Stimulated activated CD8-positive, alpha-beta memory T cell treated with anti-CD3 and anti-CD28 coated beads, Interleukin-7, amount 100 ng/mL, for 48 hours (primary cell): ENCODE measurements around the gene CFAP221.

ENCODE experiments used
- DNase-seq, 2 donors: peaks; one replicate each; pipeline ENCODE4 v3.0.0-alpha.2; 2020; ENCODE audit warnings: low read depth in 1 of 2; ENCODE audit errors: extremely low read depth in 1 of 2

Gene CFAP221

GRCh38 chr2:119678021-119678656, 133.9 kb downstream of the CFAP221 start:
- DNase-seq: no peak

GRCh38 chr2:119679526-119679837, 135.2 kb downstream of the CFAP221 start:
- DNase-seq: no peak

- no peak for DNase-seq
Measured at GRCh38 chr2:119679846-119680245, 135.6 kb downstream of the CFAP221 start.

DNA sequence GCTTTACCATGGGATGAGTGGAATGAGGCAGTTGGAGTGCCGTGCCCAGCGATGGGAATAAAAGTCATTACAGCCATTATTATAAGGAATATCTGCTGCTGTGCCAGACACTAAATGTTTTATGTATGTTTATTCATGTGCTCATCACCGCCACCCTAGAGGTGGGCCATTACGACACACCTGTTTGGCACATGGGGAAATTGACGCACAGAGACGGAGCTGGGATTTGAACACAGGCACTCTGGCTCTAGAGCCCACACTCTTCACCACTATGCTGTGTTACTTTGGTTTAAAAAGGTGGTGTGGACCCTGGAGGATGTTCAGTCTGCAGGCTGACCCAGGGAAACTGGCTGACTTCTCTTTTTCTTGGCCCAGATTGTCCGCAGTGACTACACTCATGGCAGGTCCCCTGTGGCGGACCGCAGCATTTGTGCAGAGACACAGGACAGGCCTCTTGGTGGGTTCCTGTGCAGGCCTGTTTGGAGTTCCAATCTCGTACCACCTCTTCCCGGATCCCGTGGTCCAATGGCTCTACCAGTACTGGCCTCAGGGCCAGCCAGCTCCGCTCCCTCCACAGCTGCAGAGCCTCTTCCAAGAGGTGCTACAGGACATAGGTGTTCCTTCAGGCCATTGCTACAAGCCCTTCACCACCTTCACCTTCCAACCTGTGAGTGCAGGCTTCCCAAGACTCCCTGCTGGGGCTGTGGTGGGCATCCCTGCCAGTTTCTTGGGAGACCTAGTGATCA, 136.4 kb downstream of the CFAP221 start:
- DNase-seq: no peak

DNA sequence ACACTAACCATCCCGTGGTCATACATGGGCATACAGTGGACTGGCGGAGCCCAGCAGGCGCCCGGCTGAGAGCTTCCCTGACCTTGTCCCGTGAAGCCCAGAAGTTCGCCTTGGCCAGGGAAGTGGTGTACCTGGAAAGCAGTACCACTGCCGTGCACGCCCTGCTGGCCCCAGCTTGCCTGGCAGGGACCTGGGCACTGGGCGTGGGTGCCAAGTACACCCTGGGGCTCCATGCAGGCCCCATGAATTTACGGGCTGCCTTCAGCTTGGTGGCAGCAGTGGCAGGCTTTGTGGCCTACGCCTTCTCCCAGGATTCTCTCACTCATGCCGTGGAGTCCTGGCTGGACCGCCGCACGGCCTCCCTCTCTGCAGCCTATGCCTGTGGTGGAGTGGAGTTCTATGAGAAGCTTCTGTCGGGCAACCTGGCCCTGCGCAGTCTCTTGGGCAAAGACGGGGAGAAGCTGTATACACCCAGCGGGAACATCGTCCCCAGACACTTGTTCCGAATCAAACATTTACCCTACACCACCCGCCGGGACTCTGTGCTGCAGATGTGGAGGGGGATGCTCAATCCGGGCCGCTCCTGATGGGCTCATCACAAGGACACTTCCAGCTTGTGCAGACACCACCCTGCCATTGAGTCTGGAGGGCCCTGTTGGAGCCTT, 137.1 kb downstream of the CFAP221 start:
- DNase-seq: no peak

DNA sequence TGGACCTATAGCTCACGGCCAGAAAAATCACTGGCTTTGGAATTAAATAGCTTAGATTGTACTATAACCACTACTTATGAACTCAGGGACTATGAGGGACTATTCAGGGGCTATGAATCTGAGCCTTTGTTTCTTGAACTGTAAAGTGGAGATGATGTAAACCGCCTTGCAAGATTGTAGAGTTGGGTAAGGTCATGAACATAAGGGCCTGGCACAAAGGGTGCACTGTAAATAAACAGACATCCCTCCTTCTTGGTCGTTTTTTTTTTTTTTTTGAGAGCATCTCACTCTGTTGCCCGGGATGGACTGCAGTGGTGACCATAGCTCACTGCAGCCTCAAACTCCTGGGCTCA, 137.6 kb downstream of the CFAP221 start:
- DNase-seq: no peak

- DNase-seq: no peak
Measured at GRCh38 chr2:119682578-119682977, 138.3 kb downstream of the CFAP221 start.

DNA sequence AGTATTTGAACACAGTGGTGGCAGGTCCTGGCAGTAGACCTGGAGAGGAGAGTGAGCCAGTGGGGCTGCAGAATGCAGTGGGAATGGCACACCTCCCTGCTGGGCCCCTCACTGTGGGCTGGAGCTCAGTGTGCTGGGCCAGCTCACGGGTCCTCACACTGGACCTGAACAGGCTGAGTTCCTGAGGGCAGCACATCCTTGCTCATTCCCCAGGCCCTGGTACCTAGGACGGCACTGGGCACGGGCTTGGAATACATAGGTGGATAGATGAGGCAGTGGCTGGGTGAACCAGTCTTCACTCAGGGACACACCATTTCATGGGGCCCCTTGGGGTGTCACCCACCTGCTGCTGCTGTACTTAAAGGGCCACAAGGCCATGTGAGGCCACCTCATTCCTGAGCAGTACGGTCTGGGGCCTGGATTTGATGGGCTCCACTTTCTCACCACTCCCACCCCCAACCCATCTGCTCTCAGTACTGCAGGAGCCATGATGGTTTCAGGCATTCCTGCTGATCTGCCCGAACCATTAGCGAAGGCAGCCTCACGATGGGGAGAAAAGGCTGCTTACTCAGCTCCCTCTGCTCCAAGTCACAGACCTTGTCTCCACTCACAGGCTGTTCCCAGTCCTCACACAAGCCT, 138.9 kb downstream of the CFAP221 start:
- no peak for DNase-seq

DNA sequence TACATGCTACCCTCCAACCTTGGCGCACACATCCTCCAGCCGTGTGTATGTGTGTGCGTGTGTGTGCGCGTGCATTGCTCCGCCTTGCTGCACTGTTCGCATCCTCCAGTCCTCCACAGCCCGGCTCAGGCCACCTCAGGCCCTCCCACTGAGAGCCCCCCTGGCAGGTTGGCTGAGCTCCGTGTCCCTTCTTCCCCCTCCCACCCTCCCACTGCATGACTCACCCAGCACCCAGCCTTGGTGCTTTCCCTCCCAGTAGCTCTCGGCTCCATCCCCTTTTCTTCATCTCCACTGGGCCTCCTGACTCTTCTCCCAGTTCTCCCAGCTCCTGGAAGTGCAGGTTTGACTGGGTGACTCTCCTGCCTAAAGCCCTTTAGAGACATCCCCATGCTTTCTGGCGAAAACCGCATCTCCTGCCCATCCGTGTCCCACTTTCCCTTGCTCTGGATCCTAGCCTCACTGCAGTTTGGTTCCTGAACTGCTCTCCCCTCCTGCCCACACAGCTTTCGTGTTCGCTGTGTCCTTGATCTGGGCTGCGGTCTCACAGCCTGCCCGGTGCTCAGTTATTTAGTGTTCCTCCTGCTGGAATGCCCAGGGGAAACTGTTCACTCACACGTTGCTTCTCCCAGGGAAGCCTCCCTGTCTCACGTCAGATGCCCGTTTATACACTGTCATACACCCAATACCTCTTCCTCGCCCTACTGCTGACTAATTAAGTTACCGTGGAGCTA, 139.6 kb downstream of the CFAP221 start:
- no peak for DNase-seq

DNA sequence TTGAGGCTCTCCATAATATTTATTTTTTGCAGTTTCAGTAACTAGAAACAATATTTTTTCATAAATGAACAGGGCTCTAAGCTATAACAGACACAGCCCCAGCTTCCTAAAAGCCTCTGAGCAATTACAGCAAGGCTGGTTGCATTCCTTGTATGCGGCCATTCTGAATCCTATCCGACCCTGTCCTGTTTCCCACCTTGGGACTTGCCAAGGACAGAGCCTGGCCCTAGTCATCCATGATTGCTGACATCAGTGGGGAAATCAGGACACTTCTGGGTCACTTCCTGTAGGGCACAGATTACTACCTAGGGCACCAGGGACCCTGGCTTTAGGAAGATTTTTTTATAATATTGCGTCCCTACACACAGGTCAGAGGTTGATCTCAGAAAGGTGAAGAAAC, 140.3 kb downstream of the CFAP221 start:
- no peak for DNase-seq

- no peak for DNase-seq
Measured at GRCh38 chr2:119688616-119689015, 144.4 kb downstream of the CFAP221 start.

- no peak for DNase-seq
Measured at GRCh38 chr2:119689218-119689617, 145.0 kb downstream of the CFAP221 start.

- no peak for DNase-seq
Measured at GRCh38 chr2:119691189-119691588, 146.9 kb downstream of the CFAP221 start.

- DNase-seq: no peak
Measured at GRCh38 chr2:119691651-119692245, 147.5 kb downstream of the CFAP221 start.

GRCh38 chr2:119692310-119692709, 148.1 kb downstream of the CFAP221 start:
- DNase-seq: no peak

GRCh38 chr2:119692954-119693353, 148.7 kb downstream of the CFAP221 start:
- DNase-seq: no peak

GRCh38 chr2:119693567-119693966, 149.3 kb downstream of the CFAP221 start:
- no peak for DNase-seq

DNA sequence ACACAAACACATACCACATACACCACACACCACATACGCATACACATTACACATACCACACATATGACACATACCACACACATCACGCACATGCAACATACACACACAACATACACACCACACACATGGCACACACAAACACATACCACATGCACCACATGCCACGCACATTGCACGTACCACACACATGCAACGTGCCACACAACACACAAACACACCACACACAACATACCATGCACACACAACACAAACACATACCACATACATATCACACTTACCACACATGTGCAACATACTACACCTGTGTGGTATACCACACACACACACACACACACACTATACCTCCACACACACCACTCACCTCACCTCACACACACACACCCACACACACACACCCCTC, 149.7 kb downstream of the CFAP221 start:
- DNase-seq: no peak

DNA sequence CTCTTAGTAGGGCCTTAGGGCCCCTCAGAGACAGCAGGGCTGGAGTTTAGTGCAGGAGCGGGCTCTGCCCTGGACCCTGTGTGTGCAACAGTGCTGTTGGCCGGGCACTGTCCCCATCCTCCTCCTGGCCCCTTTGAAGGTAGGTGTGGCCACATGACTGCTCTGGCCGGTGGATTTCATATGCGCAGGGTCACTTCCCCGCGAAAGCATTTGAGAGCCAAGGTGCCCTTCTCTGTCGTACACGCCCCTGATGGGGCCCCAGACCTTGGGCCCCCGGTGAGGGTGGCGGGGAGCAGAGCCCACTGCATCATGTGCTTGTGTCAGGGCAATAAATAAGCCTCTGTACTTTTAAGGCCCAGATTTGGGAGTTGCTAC, 150.2 kb downstream of the CFAP221 start:
- DNase-seq: no peak

- DNase-seq: no peak
Measured at GRCh38 chr2:119694845-119695521, 150.7 kb downstream of the CFAP221 start.
